ENCODE data around the gene TBC1D17. TPM values are rescaled to one million over a fixed set of nuclear protein-coding genes. Genes with fewer than 3 reads are reported as not detected.

The TBC1D17 gene
- total RNA-seq, 6 experiments from 2014 or later = 42.8 to 53.3 (median 46.8) TPM

DNA sequence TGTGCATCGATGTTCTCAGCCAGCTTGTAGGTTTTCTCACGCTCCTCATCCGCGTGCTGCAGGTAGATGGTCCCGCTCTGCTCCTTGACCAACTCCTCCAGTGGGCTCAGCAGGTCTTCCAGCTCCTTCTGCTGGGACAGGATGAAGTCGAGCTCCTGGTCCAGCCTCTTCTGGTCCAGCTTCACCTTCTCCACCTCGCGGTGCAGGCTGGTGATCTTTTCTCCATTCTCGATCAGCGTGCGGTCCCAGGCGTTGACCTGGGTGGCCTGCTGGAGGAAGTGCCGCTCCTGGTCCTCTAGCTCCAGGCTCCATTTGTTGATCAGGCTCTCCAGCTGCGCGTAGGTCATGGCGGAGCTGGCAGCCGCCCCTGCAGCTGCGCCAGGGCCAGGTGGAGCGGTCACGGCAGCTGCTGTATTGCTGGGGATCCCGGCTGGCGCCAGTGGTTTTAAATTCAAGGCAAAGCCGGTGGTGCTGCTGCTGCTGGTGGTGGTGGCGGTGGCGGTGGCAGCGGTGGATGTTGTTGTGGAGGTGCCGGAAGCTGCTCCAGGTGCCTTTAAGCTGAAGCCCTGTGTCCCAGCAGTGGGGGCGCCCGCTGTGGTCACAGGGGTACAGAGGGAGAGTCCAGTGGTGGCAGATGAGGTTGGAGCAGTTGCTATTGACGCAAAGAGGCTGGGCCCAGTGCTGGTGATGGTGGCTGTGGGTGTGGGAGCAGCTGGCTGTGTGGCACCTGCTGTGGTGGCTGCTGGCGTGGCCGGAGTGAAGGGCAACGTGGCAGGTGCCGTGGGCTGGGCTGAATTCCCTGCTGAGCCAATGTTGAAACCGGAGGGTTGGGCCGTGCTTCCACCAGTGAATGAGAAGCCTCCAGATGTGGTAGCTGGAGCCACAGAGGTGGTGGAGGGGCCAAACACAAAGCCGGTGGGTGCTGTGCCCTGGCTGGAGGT, 31.2 kb downstream of the TBC1D17 start:
- Mint-ChIP-seq H3K4me1 (ENCODE audit: low read depth) (no peaks in the 10 kb centered on the region), H3K9me3 (no peaks in the 10 kb centered on the region), H3K27ac (no peak overlapping the region), H3K27me3 (ENCODE audit: insufficient read depth) (peaks cover 4% of the 10 kb centered on the region), H3K36me3 (ENCODE audit: low read depth) (peaks cover 44% of the 10 kb centered on the region), H3K4me3 (no peak overlapping the region)
- TF ChIP-seq, protein P1, sequence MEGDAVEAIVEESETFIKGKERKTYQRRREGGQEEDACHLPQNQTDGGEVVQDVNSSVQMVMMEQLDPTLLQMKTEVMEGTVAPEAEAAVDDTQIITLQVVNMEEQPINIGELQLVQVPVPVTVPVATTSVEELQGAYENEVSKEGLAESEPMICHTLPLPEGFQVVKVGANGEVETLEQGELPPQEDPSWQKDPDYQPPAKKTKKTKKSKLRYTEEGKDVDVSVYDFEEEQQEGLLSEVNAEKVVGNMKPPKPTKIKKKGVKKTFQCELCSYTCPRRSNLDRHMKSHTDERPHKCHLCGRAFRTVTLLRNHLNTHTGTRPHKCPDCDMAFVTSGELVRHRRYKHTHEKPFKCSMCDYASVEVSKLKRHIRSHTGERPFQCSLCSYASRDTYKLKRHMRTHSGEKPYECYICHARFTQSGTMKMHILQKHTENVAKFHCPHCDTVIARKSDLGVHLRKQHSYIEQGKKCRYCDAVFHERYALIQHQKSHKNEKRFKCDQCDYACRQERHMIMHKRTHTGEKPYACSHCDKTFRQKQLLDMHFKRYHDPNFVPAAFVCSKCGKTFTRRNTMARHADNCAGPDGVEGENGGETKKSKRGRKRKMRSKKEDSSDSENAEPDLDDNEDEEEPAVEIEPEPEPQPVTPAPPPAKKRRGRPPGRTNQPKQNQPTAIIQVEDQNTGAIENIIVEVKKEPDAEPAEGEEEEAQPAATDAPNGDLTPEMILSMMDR (IDR thresholded peaks at IDR 0.05) = no peak
- no peak for DNase-seq

DNA sequence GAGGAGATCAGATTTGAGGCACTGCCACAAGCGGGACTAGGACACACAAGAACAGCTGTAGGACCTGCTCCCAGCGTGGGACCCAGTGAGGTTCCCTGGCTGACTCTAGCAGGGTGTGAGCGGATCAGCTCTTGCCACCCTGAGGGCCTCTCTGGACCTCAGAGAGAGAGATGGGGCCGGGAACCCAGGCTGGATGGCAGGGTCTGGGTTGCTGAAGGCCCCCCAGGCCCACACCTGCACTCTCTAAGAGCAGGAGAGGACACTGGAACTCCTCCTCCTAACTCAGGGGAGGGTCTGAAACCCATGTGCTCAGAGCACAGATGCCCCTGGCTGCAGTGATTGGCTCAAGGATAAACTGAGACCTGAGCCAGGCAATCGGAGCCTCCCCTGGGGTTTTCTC, 32.7 kb downstream of the TBC1D17 start:
- Mint-ChIP-seq H3K4me3 (no peak overlapping the region), H3K27ac (no peak overlapping the region), H3K4me1 (ENCODE audit: low read depth) (no peaks in the 10 kb centered on the region), H3K27me3 (ENCODE audit: insufficient read depth) (peaks cover 4% of the 10 kb centered on the region), H3K36me3 (ENCODE audit: low read depth) (peaks cover 53% of the 10 kb centered on the region), H3K9me3 (no peaks in the 10 kb centered on the region)
- TF ChIP-seq, protein P1 (IDR thresholded peaks at IDR 0.05) = no peak
- no peak for DNase-seq

DNA sequence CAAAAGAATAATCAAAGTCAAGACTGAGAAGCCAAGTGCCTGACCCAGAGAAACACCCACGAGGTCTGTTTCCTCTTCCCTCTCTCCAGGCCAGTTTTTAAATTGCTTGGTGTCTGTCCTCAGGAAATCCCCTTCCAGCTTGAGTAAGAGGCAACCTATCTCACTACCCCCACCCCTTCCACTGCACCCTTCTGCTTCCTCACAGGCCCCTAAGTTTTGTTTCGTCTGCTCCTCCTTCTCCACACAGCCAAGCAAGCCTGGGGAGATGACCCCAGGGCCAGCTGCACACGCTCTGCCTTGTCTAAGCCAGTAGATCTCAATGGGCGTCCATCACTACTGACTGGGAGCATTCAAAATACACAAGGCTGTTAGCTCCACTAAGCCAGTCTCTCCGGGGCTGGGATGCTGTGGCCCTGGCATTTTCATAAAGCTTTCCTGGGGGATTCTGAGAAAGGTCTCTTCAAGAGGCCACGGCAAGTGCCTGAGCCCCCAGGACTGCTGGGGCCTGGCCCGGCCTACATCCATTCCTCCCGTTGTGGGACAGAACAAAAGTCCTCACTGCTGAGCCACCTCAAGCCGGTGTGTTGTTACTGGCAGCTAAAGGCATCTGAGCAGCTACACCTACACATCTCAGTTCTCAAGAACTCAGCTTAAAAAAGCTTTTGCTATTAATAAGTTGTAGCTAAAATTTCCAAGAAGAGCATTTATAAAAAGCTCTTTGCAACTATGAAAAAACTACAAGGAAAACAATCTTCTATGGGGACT, 34.1 kb downstream of the TBC1D17 start:
- Mint-ChIP-seq H3K27me3 (ENCODE audit: insufficient read depth) (peaks cover 4% of the 10 kb centered on the region), H3K4me3 (no peak overlapping the region), H3K36me3 (ENCODE audit: low read depth) (peaks cover 58% of the 10 kb centered on the region), H3K9me3 (no peaks in the 10 kb centered on the region), H3K4me1 (ENCODE audit: low read depth) (no peaks in the 10 kb centered on the region), H3K27ac (peak overlapping the region; percentile 31; the same call in 1 of the 2 replicates)
- TF ChIP-seq, protein P1 (IDR thresholded peaks at IDR 0.05) = no peak
- DNase-seq = no peak

DNA sequence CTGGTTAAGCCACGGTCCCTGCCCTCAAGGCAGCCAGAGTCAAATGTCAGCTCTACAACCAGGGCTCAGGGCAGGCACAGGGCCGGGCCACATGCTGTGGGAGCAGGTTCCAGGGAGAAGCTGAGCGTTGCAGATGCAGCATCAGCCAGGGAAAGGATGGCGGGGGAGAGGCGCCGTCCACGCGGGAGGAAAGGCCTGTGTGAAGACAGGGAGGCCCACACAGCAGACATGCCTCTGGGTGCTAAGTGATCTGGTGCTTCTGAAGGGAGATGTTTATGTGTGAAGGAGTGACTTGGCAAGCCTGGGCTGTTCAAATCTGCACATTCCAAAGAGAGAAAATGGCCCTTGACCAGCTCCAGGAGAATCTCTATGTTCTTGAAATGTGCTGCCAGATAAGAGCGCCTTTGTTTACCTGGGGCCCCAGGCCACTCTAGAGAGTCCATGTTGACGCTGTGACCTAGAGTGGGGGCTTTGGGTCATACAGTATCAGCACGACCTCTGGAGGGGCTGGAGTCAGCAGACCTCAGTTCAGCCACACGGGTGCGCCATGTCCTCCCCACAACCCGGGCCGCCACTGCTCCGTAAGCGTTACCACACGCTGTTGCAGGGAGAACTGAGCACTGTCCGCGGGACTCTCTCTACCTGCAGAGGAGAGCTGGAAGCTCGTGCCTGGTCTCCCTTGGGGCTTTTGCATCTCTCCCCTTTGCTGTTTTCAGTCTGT, 35.6 kb downstream of the TBC1D17 start:
- H3K4me3 Mint-ChIP-seq = no peak overlapping the region
- peaks cover 56% of the 10 kb centered on the region for H3K36me3 Mint-ChIP-seq (ENCODE audit: low read depth)
- H3K4me1 Mint-ChIP-seq (ENCODE audit: low read depth) = no peaks in the 10 kb centered on the region
- TF ChIP-seq, protein P1 (IDR thresholded peaks at IDR 0.05) = no peak
- no peak for DNase-seq
- H3K9me3 Mint-ChIP-seq = no peaks in the 10 kb centered on the region; the same call in 1 of the 2 replicates
- H3K27me3 Mint-ChIP-seq (ENCODE audit: insufficient read depth) = peaks cover 2% of the 10 kb centered on the region
- no peak overlapping the region for H3K27ac Mint-ChIP-seq

DNA sequence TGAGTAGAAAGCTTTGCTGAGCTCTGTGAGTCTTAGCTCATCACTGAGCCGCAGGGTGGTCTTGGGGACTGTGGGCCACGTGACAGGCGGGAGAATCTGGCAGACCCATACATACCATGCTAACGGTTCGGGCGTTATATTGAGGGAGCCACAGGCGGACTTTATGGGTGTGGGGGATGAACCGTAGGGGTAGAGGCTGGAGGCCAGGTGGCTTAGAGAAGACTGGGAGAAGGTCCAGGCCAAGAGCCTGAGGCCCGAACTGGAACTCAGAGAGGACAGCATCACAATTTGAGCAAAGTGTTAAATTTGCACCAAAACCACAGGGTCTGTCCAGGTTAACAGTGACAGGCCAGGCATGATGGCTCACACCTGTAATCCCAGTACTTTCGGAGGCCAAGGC, 36.2 kb downstream of the TBC1D17 start:
- Mint-ChIP-seq H3K4me1 (ENCODE audit: low read depth) (no peaks in the 10 kb centered on the region), H3K27me3 (ENCODE audit: insufficient read depth) (peaks cover 2% of the 10 kb centered on the region), H3K9me3 (no peaks in the 10 kb centered on the region; the same call in 1 of the 2 replicates), H3K27ac (no peak overlapping the region), H3K36me3 (ENCODE audit: low read depth) (peaks cover 51% of the 10 kb centered on the region), H3K4me3 (no peak overlapping the region)
- no peak for DNase-seq
- TF ChIP-seq, protein P1 (IDR thresholded peaks at IDR 0.05) = no peak

Data from HFFc6 (cell line).